ENCODE data around the gene GCHFR. TPM values are rescaled to one million over a fixed set of nuclear protein-coding genes. Genes with fewer than 3 reads are reported as not detected.

The GCHFR gene
- polyA plus RNA-seq, 1 of the 3 experiments (the other 2 are of a cell fraction): 0.67 TPM

DNA sequence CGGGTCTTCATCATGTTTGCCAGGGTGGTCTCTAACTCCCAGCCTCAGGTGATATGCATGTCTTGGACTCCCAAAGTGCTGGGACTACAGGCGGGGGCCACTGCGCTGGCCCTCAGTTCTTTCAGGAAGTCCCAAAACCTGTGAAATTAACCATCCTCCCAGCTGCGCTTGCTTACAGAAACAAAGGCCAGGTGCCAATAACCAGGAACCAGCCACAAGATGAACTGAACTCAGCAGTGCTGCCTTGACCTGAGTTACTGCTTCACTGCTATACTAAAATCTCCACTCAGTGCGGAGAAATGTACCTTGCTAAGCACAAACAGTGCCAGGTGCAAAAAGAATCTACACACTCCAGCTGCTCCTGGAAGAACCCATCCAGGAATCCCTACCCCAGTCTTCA lies 3.9 kb upstream of the GCHFR start:
- Histone ChIP-seq H3K79me2 (ENCODE audit: insufficient read depth) (peaks cover under 1% of the 10 kb centered on the region; the same call in 1 of the 2 replicates), H3K9ac (no peak overlapping the region), H3K4me1 (ENCODE audit: control insufficient read depth in 1 of 2, insufficient read depth in 2 of 2, low read depth in 1 of 2, low read length in 1 of 2) (peaks cover 6 to 37% of the 10 kb centered on the region in 2 experiments; a peak in 3 of 4 replicates), H3F3A (replicated peaks; ENCODE audit: insufficient read depth) (peaks cover 7% of the 10 kb centered on the region), H3K9me2 (no peaks in the 10 kb centered on the region), H3K27me3 (ENCODE audit: insufficient read depth) (no peaks in the 10 kb centered on the region), H3K36me3 (replicated peaks in 1 of 2; ENCODE audit: control insufficient read depth in 1 of 2, insufficient read depth in 2 of 2, low read length in 1 of 2) (no peaks in the 10 kb centered on the region), H3K27ac (ENCODE audit: low read depth in 2 of 2, low read length in 1 of 2) (no peak overlapping the region), H4K20me1 (ENCODE audit: insufficient read depth) (no peaks in the 10 kb centered on the region), H3K4me2 (no peak overlapping the region), H2AFZ (ENCODE audit: low read depth) (no peak overlapping the region), H3K9me3 (no peaks in the 10 kb centered on the region), H3K4me3 (ENCODE audit: low read depth in 2 of 2, low read length in 1 of 2) (no peak overlapping the region)
- no peak for DNase-seq
- no peak for TF ChIP-seq MEF2A (IDR thresholded peaks at IDR 0.05; ENCODE audit: borderline replicate concordance, low read depth)
- TF ChIP-seq EP300 (IDR thresholded peaks at IDR 0.05; ENCODE audit: borderline replicate concordance in 1 of 2, low read depth in 1 of 2, low read length in 1 of 2): no peak
- no peak for TF ChIP-seq RCOR1 (IDR thresholded peaks at IDR 0.05; ENCODE audit: low read length)
- no peak for TF ChIP-seq ELF1 (IDR thresholded peaks at IDR 0.05)
- no peak for TF ChIP-seq FOXJ3 (CRISPR knock-in tag; IDR thresholded peaks at IDR 0.05)
- no peak for TF ChIP-seq SMC3 (IDR thresholded peaks at IDR 0.05; ENCODE audit: low read depth, low read length)
- no peak for TF ChIP-seq RFX5 (IDR thresholded peaks at IDR 0.05; ENCODE audit: low read length)
- TF ChIP-seq NFIC (IDR thresholded peaks at IDR 0.05; ENCODE audit: borderline replicate concordance): no peak
- TF ChIP-seq TEAD4 (IDR thresholded peaks at IDR 0.05; ENCODE audit: borderline replicate concordance, insufficient read depth): no peak
- TF ChIP-seq TCF12 (IDR thresholded peaks at IDR 0.05): no peak
- no peak for TF ChIP-seq CHD2 (IDR thresholded peaks at IDR 0.05; ENCODE audit: low read length, partially characterized antibody)
- TF ChIP-seq, protein P1, sequence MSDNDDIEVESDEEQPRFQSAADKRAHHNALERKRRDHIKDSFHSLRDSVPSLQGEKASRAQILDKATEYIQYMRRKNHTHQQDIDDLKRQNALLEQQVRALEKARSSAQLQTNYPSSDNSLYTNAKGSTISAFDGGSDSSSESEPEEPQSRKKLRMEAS (IDR thresholded peaks at IDR 0.05; ENCODE audit: low read depth): no peak
- no peak for TF ChIP-seq GABPA (IDR thresholded peaks at IDR 0.05; ENCODE audit: low read depth)
- TF ChIP-seq, protein P2, sequence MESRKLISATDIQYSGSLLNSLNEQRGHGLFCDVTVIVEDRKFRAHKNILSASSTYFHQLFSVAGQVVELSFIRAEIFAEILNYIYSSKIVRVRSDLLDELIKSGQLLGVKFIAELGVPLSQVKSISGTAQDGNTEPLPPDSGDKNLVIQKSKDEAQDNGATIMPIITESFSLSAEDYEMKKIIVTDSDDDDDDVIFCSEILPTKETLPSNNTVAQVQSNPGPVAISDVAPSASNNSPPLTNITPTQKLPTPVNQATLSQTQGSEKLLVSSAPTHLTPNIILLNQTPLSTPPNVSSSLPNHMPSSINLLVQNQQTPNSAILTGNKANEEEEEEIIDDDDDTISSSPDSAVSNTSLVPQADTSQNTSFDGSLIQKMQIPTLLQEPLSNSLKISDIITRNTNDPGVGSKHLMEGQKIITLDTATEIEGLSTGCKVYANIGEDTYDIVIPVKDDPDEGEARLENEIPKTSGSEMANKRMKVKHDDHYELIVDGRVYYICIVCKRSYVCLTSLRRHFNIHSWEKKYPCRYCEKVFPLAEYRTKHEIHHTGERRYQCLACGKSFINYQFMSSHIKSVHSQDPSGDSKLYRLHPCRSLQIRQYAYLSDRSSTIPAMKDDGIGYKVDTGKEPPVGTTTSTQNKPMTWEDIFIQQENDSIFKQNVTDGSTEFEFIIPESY (IDR thresholded peaks at IDR 0.05; ENCODE audit: borderline replicate concordance, low read depth): no peak
- no peak for TF ChIP-seq TAF1 (IDR thresholded peaks at IDR 0.05; ENCODE audit: borderline replicate concordance, low read depth, low read length)
- 100% methylated on average over 2 of the region's 5 CpGs for WGBS (ENCODE audit: low lambda C conversion rate)
- ChIA-PET POLR2A (no interaction called here), CTCF (interaction anchor here (1.1 to 1.5 kb wide), 4 partner anchors 9 to 26 kb away, joined by 3 to 4 read pairs (median 4); no protein-coding TSS in a partner anchor)

DNA sequence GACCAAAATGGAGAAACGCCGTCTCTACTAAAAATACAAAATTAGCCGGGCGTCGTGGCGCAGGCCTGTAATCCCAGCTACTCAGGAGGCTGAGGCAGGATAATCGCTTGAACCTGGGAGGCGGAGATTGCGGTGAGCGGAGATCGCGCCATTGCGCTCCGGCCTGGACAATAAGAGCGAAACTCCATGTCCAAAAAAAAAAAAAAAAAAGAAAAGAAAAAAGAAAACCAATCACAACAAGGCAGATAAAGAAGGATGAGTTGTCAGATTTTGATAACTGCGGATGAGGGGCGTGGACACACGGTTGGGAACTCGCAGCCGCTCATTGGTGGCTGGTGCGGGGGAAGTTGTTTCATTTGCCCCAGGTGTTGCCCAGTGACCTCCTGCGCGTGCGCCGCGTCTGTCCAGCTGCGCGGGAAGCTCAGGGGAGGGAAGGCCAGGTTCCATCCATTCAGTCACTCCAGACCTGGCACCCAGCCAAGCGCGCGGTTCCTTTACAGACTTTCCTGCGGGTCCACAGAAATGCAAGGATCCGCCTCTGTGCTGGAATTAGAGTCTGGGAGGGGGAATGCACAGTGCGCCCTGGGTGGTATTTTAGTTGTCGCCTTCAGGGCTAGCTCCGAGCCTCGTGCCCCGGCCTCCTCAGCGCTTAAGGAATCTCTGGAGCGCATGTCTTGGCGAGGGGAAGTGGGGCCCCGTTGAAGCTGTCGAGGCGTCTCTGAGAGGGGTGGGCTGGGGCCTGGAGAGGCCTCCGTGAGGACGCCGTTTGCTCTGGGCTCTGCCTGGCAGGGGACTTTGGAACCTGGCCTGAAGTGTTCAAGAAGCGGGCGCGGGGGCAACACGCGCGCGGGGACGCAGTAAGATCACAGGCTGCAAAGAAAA lies 708 bp upstream of the GCHFR start:
- Histone ChIP-seq H3K4me1 (ENCODE audit: control insufficient read depth in 1 of 2, insufficient read depth in 2 of 2, low read depth in 1 of 2, low read length in 1 of 2) (peaks cover 27 to 44% of the 10 kb centered on the region in 2 experiments; a peak in 3 of 4 replicates), H3K79me2 (ENCODE audit: insufficient read depth) (no peaks in the 10 kb centered on the region), H3K4me2 (peak overlapping the region; percentile 37; the same call in 1 of the 2 replicates), H3K27ac (ENCODE audit: low read depth in 2 of 2, low read length in 1 of 2) (no peak overlapping the region), H3K36me3 (replicated peaks in 1 of 2; ENCODE audit: control insufficient read depth in 1 of 2, insufficient read depth in 2 of 2, low read length in 1 of 2) (peaks cover 0 to 4% of the 10 kb centered on the region in 2 experiments), H3K9me3 (no peaks in the 10 kb centered on the region), H4K20me1 (ENCODE audit: insufficient read depth) (no peaks in the 10 kb centered on the region), H3K27me3 (ENCODE audit: insufficient read depth) (no peaks in the 10 kb centered on the region), H3F3A (replicated peaks; ENCODE audit: insufficient read depth) (peaks cover 12% of the 10 kb centered on the region), H2AFZ (ENCODE audit: low read depth) (no peak overlapping the region; the same call in 1 of the 2 replicates), H3K9ac (no peak overlapping the region), H3K4me3 (ENCODE audit: low read depth in 2 of 2, low read length in 1 of 2) (no peak overlapping the region; a peak in 1 of 4 replicates), H3K9me2 (no peaks in the 10 kb centered on the region)
- POLR2A ChIA-PET: no interaction called here
- DNase-seq: peak; percentile 83
- TF ChIP-seq RXRA (IDR thresholded peaks at IDR 0.05; ENCODE audit: borderline replicate concordance, low read depth): no peak
- peak; percentile 68 for TF ChIP-seq NRF1 (IDR thresholded peaks at IDR 0.05; ENCODE audit: low read depth, low read length)
- peak; percentile 49; the same call in 1 of the 2 replicates for TF ChIP-seq RCOR1 (IDR thresholded peaks at IDR 0.05; ENCODE audit: low read length)
- TF ChIP-seq FOXJ3 (CRISPR knock-in tag; IDR thresholded peaks at IDR 0.05): no peak
- TF ChIP-seq RAD21 (IDR thresholded peaks at IDR 0.05; ENCODE audit: low read length): no peak
- peak; percentile 83 for TF ChIP-seq NFIC (IDR thresholded peaks at IDR 0.05; ENCODE audit: borderline replicate concordance)
- no peak for TF ChIP-seq TEAD4 (IDR thresholded peaks at IDR 0.05; ENCODE audit: borderline replicate concordance, insufficient read depth)
- WGBS (ENCODE audit: low lambda C conversion rate): 61% methylated on average over 35 of the region's 55 CpGs
- CTCF ChIA-PET: interaction anchor here (0.9 to 31.8 kb wide), 5 partner anchors 18 to 128 kb away, joined by 3 to 555 read pairs (median 4); partner anchors contain the start of gene RMDN3

Measured in SK-N-SH (cell line).